Islet of Langerhans (tissue), 1 donor: ENCODE data around the gene HAPLN3.

Experiments
- FAIRE-seq: peaks from one replicate; lab custom pipeline; 2011; peaks lifted over from hg19 to GRCh38; lab: Jason Lieb, UNC

The HAPLN3 gene

GRCh38 chr15:88911766-88912118, 16.4 kb upstream of the HAPLN3 start:
- FAIRE-seq = no peak

- no peak for FAIRE-seq
These were observed 14.8 kb upstream of the HAPLN3 start for GRCh38 chr15:88909956-88910831.

- no peak for FAIRE-seq
These were observed 13.6 kb upstream of the HAPLN3 start for GRCh38 chr15:88908697-88909621.

GRCh38 chr15:88908123-88908522, 12.8 kb upstream of the HAPLN3 start:
- FAIRE-seq = no peak

GRCh38 chr15:88907111-88907510, 11.8 kb upstream of the HAPLN3 start:
- FAIRE-seq = no peak

- FAIRE-seq = no peak
These were observed 11.2 kb upstream of the HAPLN3 start for GRCh38 chr15:88906551-88906950.

GRCh38 chr15:88906130-88906529, 10.8 kb upstream of the HAPLN3 start:
- FAIRE-seq = no peak

- FAIRE-seq = no peak
These were observed 10.2 kb upstream of the HAPLN3 start for GRCh38 chr15:88905576-88905975.

- FAIRE-seq = no peak
These were observed 9.4 kb upstream of the HAPLN3 start for GRCh38 chr15:88904624-88905327.

- no peak for FAIRE-seq
These were observed 8.9 kb upstream of the HAPLN3 start for GRCh38 chr15:88904257-88904623.

GRCh38 chr15:88902846-88903245, 7.5 kb upstream of the HAPLN3 start:
- FAIRE-seq = no peak

GRCh38 chr15:88902221-88902835, 7.0 kb upstream of the HAPLN3 start:
- no peak for FAIRE-seq

GRCh38 chr15:88901508-88902220, 6.3 kb upstream of the HAPLN3 start:
- FAIRE-seq = no peak

- FAIRE-seq = no peak
These were observed 5.7 kb upstream of the HAPLN3 start for GRCh38 chr15:88900982-88901418.

- no peak for FAIRE-seq
These were observed 5.1 kb upstream of the HAPLN3 start for GRCh38 chr15:88900309-88900981.

- no peak for FAIRE-seq
These were observed 3.9 kb upstream of the HAPLN3 start for GRCh38 chr15:88899251-88899650.

GRCh38 chr15:88898736-88899135, 3.4 kb upstream of the HAPLN3 start:
- no peak for FAIRE-seq

GRCh38 chr15:88897456-88898194, 2.3 kb upstream of the HAPLN3 start:
- no peak for FAIRE-seq

- FAIRE-seq = no peak
These were observed 1.8 kb upstream of the HAPLN3 start for GRCh38 chr15:88897142-88897455.

- no peak for FAIRE-seq
These were observed 1.1 kb upstream of the HAPLN3 start for GRCh38 chr15:88896333-88897033.
